GM18505 (cell line): ENCODE measurements around the gene PINLYP.
"Not testable (repeated sequence)": the region's sequence is repeated elsewhere in the genome, so short reads cannot be mapped to it uniquely, and the experiment has no call there.

ENCODE experiments used
- ATAC-seq: cut with Tn5 transposase; IDR thresholded peaks from one replicate; pipeline ENCODE4 v1.9.1; 2021; ENCODE audit not compliant: unreplicated experiment
- POLR2A ChIP-seq: IDR thresholded peaks from 4 replicates; pipeline ENCODE4 v1.6.1; 2011; ENCODE audit warnings: borderline replicate concordance; ENCODE audit not compliant: insufficient read depth, insufficient read length; ENCODE audit errors: extremely low read depth

Gene PINLYP

GRCh38 chr19:43582495-43582894 lies 6.9 kb downstream of the PINLYP start:
- TF ChIP-seq POLR2A: no peak
- ATAC-seq: no peak

- ATAC-seq: no peak
- no peak for TF ChIP-seq POLR2A
Measured at GRCh38 chr19:43584484-43584883, 8.9 kb downstream of the PINLYP start.

GRCh38 chr19:43586346-43586745 lies 10.7 kb downstream of the PINLYP start:
- ATAC-seq: no peak

DNA sequence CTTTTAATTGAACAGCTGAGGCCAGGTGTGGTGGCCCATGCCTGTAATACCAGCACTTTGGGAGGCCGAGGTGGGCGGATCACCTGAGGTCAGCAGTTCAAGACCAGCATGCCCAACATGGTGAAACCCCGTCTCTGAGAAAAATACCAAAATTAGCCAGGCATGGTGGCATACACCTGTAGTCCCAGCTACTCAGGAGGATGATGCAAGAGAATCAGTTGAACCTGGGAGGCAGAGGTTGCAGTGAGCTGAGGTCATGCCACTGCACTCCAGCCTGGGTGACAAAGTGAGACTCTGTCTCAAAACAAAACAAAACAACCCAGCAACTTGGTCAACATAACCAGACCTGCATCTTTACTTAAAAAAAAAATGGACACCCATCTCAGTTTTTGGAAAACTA lies 11.4 kb downstream of the PINLYP start:
- ATAC-seq: not testable (repeated sequence)

More at GRCh38 chr19:43586346-43586745, 10.7 kb downstream of the PINLYP start:
- TF ChIP-seq POLR2A: no peak

GRCh38 chr19:43589277-43589676 lies 13.7 kb downstream of the PINLYP start:
- TF ChIP-seq POLR2A: no peak
- no peak for ATAC-seq

- no peak for TF ChIP-seq POLR2A
- no peak for ATAC-seq
Measured at GRCh38 chr19:43589678-43590077, 14.1 kb downstream of the PINLYP start.

GRCh38 chr19:43591904-43592772 lies 16.5 kb downstream of the PINLYP start:
- no peak for ATAC-seq
- no peak for TF ChIP-seq POLR2A

DNA sequence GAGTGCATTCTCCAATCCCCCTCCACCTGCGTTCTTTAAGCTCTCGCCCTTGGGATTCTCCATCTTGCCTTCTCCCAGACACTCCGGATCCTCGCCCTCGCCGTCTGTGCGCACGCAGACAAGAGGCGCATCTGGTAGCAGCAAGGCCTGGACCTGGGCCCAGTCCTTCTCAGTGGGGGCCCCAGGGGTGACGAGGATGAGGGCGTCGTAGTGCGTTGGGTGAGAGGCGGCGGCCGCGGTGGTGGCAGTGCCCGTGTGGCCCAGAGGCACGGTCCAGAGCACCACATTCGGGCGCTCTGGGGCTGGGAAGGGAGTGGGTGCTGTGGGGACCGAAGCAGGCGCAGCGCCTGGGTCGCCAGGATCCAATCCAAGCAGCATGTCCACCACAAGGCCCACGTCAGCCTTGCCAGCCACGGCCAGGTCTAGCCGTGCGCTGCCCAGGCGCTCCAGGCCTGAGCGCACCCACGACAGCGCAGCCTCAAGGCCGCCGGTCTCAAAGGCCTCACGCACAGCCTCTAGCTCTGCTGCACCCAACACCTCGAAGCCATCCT lies 17.3 kb downstream of the PINLYP start:
- ATAC-seq: no peak
- TF ChIP-seq POLR2A: no peak

DNA sequence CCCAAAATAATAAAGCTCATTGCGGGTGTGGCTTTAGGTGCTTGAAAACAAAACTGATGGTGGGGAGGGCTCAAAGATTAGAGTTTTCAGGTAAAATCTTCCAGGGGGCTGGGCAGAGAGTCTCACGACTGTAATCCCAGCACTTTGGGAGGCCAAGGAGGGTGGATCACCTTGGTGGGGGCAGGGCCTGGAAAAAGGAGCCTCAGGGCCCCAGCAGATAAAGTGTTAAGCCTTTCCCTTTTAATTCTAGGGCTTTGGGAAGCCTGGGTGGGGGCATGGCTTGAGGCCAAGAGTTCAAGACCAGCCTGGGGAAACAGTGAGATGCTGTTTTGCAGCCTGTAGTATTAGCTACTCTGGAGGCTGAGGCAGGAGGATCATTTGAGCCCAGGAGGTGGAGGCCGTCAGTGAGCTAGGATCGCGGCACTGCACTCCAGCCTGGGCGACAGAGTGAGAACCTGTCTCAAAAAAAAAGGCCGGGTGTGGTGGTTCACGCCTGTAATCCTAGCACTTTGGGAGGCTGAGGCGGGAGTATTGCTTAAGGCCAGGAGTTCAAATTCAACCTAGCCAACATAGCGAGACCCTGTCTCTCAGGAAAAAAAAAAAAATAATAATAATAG lies 18.6 kb downstream of the PINLYP start:
- no peak for ATAC-seq
- TF ChIP-seq POLR2A: no peak

DNA sequence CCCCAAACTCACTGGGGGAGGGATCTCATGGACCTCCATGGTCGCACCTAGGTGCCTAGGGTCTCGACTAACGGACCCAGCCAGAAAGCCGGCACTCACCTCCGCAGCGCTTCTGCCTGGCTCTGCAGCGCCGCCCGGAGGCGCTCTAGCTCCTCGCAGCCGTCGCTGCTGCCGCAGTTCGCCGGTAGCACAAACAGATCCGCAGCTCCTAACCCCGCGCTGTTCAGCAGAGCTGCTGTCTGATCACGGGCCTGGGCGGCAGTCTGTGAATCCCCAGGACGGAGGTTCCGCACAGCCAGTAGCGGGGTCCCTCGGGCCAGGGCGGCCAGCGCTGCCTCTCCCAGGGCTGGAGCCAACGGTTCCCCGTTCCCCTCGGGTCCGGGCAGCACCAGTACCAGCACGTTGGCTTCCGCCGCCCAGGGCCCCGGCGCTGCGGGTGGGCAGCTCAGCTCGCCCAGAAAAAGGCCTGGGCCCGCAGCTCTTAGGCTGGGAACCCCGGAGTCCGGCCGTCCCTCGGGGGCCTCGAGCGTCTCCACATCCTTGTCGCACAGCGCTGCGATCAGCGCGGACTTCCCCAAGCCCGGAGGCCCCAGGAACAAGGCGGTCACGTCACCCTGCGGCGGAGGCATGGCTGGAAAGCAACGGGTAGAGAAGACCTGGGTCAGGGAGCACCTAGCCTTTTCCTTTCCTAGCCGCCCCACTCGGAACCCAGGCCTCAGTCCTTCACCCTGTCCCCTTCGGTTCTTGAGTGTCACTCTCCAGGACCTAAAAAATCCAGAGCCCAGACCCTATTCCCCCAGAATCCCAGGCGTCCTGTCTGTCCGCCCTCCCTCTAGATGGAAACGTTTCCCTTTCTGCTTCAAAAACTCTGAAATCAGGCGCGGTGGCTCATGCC lies 19.4 kb downstream of the PINLYP start:
- peak; percentile 34 for ATAC-seq

DNA sequence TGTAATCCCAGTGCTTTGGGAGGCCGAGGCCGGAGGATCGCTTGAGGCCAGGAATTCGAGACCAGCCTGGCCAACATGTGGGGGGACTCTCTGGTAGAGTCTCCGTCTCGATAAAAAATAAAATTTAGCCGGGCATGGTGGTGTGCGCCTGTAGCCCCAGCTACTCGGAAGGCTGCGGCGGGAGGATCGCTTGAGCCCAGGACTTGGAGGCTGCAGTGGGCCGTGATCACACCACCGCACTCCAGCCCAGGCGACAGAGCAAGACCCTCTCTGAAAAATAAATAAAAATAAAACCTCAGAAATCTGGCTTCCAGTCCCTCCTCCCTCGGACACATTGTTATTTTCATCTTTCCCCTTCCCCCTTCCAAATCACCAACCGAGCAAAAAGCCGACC lies 20.0 kb downstream of the PINLYP start:
- no peak for TF ChIP-seq POLR2A
- ATAC-seq: peak; percentile 2

More for the DNA sequence above, 19.4 kb downstream of the PINLYP start:
- no peak for TF ChIP-seq POLR2A

GRCh38 chr19:43595999-43596841 lies 20.6 kb downstream of the PINLYP start, which contains the start of the genes IRGQ and ZNF576:
Gene IRGQ (minus strand): TSS chr19:43596134. CDS start chr19:43595338, 796 bp downstream.
Gene ZNF576 (plus strand): TSS chr19:43596595. CDS start chr19:43597109, 514 bp downstream.
- TF ChIP-seq POLR2A: peak; percentile 66

DNA sequence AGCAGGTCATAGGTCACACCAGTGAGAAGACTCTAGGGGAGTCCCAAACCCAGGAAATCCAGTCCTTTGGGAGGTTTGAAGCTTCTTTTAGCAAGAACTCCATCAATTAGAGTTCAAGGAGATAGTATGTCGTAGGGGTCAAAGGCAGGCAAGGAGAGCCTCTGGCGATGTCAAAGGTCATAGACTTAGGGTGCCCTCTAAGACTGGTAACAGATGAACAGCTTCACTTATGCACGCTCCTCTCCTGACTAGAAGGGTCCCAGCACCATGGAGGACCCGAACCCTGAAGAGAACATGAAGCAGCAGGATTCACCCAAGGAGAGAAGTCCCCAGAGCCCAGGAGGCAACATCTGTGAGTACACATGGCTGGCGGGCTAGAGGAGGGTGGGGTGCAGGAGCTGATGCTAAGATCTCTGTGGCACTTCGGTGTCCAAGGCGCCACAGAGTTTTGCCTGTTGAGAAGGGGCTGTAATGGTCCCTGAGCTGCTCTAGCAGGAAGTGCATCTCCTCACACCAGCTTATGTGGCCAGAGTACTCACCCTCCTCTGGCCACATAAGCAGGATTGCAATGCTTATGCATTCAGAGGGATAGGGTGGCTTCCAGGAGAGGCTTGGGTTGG lies 21.4 kb downstream of the PINLYP start:
- ATAC-seq: no peak
- no peak for TF ChIP-seq POLR2A

More at GRCh38 chr19:43595999-43596841, 20.6 kb downstream of the PINLYP start, which contains the start of the genes IRGQ and ZNF576:
- peak; percentile 68 for ATAC-seq
